Mononuclear cell (primary cell): Measurements from ENCODE around the gene VOPP1. TPM values are rescaled to one million over a fixed set of nuclear protein-coding genes. Genes with fewer than 3 reads are reported as not detected.

Experiments used
- H3K27me3 ChIP-seq: 2 replicates; pipeline ENCODE4 v1.6.0; 2011; ENCODE audit warnings: low read length, control low read depth; ENCODE audit not compliant: insufficient read depth
- H3K4me1 ChIP-seq: 2 replicates; pipeline ENCODE4 v1.5.1; 2011; ENCODE audit warnings: mild to moderate bottlenecking, low read length, control low read depth; ENCODE audit not compliant: insufficient read depth
- H3K4me3 ChIP-seq: 2 replicates; pipeline ENCODE4 v1.5.1; 2011; ENCODE audit warnings: mild to moderate bottlenecking, low read length, moderate library complexity
- H3K9me3 ChIP-seq: 2 replicates; pipeline ENCODE4 v1.5.1; 2011; ENCODE audit warnings: low read depth, mild to moderate bottlenecking, control low read depth, low read length
- total RNA-seq: library from RNA; depleted of rRNA; stranded (reverse); fragments of >200 nt; gene quantifications from one replicate; pipeline ENCODE4 v1.2.3, GENCODE V29; 2012

VOPP1 gene
- total RNA-seq, 1 donor = 72.1 TPM

DNA sequence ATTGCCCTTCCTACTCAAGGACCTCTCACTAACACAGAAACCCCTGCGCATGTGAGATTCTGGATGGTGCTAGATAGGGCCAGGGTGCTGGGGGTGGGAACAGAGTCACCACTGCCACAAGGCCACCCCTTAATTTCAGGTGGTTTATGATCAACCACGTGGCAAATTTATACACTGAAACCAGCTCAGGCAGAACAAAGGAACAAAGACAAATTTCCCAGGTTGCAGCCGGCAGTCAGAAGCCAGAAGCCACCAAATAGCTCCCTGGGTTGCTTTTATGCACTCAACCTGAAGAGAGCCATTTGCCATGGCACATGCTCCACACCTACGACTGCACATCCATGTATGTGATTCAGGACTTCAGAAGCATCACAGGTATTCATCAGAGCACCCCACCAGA lies 2.5 kb downstream of the VOPP1 start:
- Histone ChIP-seq H3K9me3 (no peaks in the 10 kb centered on the region), H3K4me1 (peaks cover 74% of the 10 kb centered on the region), H3K27me3 (no peaks in the 10 kb centered on the region), H3K4me3 (no peak overlapping the region)

DNA sequence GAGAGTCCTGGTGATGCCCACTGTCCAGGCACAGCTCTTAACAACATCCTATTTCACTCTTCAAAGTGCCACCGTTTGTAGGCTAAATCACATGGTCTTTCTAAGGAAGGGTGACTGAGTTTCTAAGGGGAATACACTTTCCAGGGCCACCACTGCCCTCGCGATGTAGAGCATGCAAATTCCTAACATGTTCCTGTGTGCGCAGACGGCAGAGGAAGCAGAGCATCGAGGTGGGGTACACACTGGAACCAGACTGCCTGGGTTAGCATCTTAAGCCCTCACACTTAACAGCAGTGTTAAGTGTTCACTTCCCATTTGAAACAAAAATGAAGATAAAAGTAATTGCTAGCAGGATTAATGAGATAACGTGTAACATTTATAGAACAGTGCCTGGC lies 3.0 kb downstream of the VOPP1 start:
- H3K4me1 ChIP-seq = peaks cover 76% of the 10 kb centered on the region
- no peaks in the 10 kb centered on the region for H3K9me3 ChIP-seq
- H3K27me3 ChIP-seq = no peaks in the 10 kb centered on the region
- H3K4me3 ChIP-seq = no peak overlapping the region

DNA sequence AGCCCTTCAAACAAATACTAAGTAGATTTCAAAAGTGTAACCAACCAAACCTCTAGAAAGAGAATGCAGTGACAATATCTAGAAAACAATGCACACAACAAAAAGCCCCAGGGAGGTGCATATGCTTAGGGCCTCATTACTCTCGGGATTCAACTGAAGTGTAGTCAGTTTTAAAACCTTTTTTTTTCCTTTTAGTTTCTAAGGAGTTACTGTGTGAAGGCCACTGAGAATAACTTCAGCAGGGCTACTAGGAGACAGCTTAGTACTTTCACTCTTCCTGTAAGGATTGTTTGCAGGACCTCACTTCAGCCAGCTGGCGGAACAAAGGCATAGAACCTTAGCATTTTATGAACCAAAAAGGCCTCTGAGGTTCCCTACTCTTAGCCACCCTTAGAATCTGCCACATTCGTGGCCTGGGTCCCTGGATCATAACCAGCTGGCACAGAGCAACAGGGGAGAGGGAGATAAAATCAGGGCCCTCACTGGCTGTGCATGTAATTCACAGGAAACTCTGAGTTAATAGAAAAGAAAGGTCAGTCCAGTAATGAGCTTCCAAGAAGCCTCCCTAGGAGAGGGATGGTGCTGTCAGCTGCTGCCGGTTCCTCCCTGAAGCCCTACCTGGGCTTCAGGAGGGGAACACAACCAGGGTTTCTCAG lies 3.6 kb downstream of the VOPP1 start:
- H3K27me3 ChIP-seq = no peaks in the 10 kb centered on the region
- H3K4me3 ChIP-seq = no peak overlapping the region
- H3K4me1 ChIP-seq = peaks cover 75% of the 10 kb centered on the region
- no peaks in the 10 kb centered on the region for H3K9me3 ChIP-seq

DNA sequence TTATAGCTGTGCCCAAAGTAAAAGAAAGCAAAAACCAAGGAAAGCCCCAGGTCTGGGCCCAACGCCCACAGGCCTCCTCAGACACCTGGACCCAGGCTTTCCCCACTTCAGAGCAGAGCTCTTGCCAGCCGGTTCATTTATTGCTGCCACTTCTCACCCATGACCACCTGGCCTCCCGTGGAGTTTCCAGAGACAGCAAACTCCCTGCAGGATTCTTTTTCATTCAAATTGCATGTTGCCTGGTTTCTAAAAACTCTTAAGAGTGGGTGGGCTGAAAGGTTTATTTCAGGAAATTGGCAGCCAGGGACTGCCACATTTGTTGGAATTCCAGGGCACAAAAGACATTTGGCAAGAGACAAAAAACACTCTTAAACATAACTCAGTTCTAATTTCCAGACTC lies 4.7 kb downstream of the VOPP1 start:
- no peak overlapping the region for H3K4me3 ChIP-seq
- H3K9me3 ChIP-seq = no peaks in the 10 kb centered on the region
- H3K27me3 ChIP-seq = no peaks in the 10 kb centered on the region
- peaks cover 65% of the 10 kb centered on the region for H3K4me1 ChIP-seq

- Histone ChIP-seq H3K27me3 (no peaks in the 10 kb centered on the region), H3K4me1 (peaks cover 71% of the 10 kb centered on the region), H3K4me3 (no peak overlapping the region)
These were observed 6.6 kb downstream of the VOPP1 start for GRCh38 chr7:55565681-55566080.

GRCh38 chr7:55563596-55564325 lies 8.5 kb downstream of the VOPP1 start:
- H3K4me3 ChIP-seq = no peak overlapping the region
- H3K4me1 ChIP-seq = peaks cover 60% of the 10 kb centered on the region
- H3K9me3 ChIP-seq = no peaks in the 10 kb centered on the region
- no peaks in the 10 kb centered on the region for H3K27me3 ChIP-seq

More at GRCh38 chr7:55565681-55566080, 6.6 kb downstream of the VOPP1 start:
- H3K9me3 ChIP-seq = no peaks in the 10 kb centered on the region

DNA sequence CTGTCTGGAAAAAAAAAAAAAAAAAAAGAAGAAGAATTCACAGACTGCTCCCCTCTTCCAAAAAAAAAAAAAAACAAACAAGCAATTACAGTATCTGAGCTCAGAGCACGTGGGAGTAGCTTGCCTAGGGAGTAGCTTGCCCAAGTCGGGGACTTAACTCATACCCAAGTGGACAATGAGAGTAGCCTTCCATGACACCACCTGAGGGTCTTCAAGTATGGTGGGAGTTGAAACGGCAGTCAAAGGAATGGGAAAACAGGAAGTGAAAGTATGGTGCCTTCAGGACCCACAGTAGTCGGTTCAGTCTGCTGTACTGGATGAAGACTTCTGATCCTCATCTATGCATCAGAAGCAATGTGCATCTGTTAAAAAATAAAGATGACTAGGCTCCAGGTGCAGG lies 10.6 kb downstream of the VOPP1 start:
- no peaks in the 10 kb centered on the region for H3K9me3 ChIP-seq
- H3K4me1 ChIP-seq = peaks cover 63% of the 10 kb centered on the region
- H3K4me3 ChIP-seq = no peak overlapping the region
- H3K27me3 ChIP-seq = no peaks in the 10 kb centered on the region

DNA sequence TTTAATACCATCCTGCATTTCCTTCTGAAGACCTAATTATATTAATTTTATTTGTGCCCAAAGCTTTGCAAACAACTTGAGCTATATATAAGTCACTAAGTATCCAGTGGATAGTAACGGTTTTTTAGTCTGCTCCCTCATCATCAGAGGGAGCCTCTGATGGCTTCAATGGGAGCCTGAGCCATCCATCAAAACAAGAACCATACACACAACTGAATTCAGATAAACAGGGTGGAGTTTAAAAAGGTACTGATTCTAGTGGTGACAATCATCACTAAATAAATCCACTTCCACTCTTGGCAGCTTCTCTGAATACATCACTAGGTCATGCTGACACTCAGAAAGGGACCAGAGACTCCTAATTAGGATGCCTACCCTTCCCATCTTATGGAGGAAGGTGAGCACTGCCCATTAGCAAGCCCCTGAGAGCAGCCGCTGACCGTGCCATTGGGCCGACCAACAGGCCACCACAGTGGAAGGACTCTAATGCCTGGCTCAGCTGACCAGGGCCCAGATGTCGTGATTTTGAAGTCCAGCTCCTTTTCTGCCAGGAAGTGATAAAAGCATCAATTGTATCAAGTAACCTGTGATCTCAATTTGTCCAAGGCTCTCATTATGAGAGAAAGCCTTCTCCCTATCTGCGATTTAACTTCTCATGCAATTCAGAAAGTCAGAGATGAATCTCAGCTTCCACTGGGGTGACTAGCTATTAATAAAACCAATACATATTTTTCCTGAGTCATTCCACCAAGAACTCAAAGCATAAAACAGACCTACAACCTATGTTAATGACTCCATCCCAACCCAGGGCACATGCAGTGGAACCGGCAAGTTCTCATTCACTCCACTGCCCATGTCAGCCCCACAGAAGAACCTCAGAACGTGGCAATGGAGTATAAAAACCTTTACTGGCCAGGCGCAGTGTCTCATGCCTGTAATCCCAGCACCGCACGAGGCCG lies 13.1 kb downstream of the VOPP1 start:
- Histone ChIP-seq H3K4me1 (peaks cover 48% of the 10 kb centered on the region), H3K4me3 (no peak overlapping the region), H3K27me3 (no peaks in the 10 kb centered on the region), H3K9me3 (no peaks in the 10 kb centered on the region)

DNA sequence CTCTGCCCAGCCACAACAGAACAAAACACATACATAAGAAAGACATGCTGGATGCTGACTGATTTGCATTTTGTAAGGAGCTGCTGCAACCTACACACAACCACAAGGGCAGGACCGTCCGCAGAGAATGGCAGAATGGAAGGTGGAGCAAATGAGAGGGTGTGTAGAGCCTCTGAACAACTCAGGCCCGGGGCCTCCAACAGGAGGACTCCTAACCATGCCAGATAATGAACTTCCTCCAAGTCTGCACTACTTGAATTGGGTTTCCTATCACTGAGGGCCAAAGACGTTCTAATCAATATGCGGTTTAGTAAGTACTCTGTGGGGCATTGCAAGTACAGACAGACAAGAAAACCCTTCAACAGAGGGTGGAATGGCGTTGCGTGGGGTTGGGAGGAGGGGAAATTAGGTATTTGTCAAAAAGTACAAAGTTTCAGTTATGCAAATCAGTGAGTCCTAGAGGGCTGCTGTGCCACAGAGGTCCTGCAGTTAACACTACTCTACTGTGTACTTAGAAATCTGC lies 14.6 kb downstream of the VOPP1 start:
- Histone ChIP-seq H3K4me1 (peaks cover 57% of the 10 kb centered on the region), H3K4me3 (no peak overlapping the region), H3K27me3 (no peaks in the 10 kb centered on the region), H3K9me3 (no peaks in the 10 kb centered on the region)

- Histone ChIP-seq H3K4me1 (peaks cover 58% of the 10 kb centered on the region), H3K27me3 (no peaks in the 10 kb centered on the region), H3K4me3 (no peak overlapping the region), H3K9me3 (no peaks in the 10 kb centered on the region)
These were observed 15.8 kb downstream of the VOPP1 start for GRCh38 chr7:55556492-55556891.

DNA sequence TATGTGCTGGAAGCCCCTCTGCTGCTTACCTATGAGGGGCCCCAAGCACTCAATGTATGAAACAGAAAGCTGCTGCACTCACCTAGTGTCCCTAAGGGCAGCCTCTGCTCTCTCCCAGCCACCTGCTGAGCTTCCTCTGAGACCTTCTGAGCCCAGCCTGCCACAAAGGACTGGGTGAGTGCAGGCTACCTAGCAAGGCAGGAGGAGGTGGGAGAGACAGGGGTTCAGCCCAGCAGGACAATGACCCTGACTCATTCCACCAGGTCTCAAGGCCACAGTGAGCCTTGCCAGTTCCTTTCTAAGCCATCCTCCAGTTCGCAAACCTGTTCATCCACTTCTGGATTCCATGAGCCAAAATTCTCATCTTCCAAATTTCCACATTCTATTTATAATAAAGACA lies 16.3 kb downstream of the VOPP1 start:
- no peaks in the 10 kb centered on the region for H3K9me3 ChIP-seq
- no peaks in the 10 kb centered on the region for H3K27me3 ChIP-seq
- H3K4me1 ChIP-seq = peaks cover 61% of the 10 kb centered on the region
- no peak overlapping the region for H3K4me3 ChIP-seq

DNA sequence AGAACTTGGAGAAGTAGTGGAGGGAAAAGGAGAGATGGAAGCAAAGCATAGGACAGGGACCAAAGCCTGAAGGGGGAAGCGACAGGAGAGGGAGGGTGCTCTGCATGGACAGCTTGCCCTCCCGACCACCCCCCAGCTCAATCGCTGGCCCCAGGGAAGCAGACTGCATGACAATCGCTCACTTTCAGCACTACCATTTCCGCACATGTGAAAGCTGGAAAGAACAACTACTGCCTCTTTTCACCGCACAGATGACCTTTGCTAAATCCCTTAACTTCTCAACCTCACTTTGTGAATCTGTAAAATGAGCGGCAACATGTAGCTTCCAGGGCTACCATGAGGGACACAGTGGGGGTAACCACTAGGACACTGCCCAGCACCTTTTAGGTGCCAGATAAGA lies 17.1 kb downstream of the VOPP1 start:
- no peaks in the 10 kb centered on the region for H3K9me3 ChIP-seq
- H3K4me1 ChIP-seq = peaks cover 64% of the 10 kb centered on the region
- H3K4me3 ChIP-seq = no peak overlapping the region
- no peaks in the 10 kb centered on the region for H3K27me3 ChIP-seq

- Histone ChIP-seq H3K4me3 (no peak overlapping the region), H3K9me3 (no peaks in the 10 kb centered on the region), H3K4me1 (peaks cover 68% of the 10 kb centered on the region), H3K27me3 (no peaks in the 10 kb centered on the region)
These were observed 18.3 kb downstream of the VOPP1 start for GRCh38 chr7:55554038-55554437.

- Histone ChIP-seq H3K4me1 (peaks cover 71% of the 10 kb centered on the region), H3K9me3 (no peaks in the 10 kb centered on the region), H3K27me3 (no peaks in the 10 kb centered on the region), H3K4me3 (no peak overlapping the region)
These were observed 19.3 kb downstream of the VOPP1 start for GRCh38 chr7:55553024-55553345.
